Measurements from ENCODE around the gene GLIS1. TPM values are rescaled to one million over a fixed set of nuclear protein-coding genes. Genes with fewer than 3 reads are reported as not detected.

GLIS1 gene
- total RNA-seq, 1 donor from 2014 or later = 1.2 TPM

DNA sequence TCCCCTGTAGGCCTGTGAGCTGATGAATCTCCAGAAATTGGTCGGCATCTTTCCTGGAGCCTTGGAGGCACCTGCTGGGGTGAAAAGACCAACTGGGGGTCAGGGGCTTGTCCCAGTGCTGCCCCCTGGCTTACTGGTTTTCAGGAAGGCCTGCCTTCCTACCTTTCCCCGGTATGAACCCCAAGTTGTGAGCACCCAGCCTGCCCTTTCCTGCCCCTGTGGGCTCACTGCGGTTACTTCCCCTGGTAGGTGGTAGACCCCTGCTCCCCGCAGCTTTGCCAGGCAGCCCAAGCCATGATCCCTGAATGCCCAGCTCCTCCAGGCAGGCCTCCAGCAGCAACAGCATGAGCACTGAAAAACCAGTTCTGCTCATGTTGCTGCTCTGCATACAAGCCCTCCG, 269.6 kb downstream of the GLIS1 start:
- DNase-seq (ENCODE audit: extremely low spot score in 2 of 2) = peak in 1 of 2 donors; percentile 72
- intact Hi-C loops (cut with DNase I) = no loop called here
- no peak for TF ChIP-seq POLR2AphosphoS5 (IDR thresholded peaks at IDR 0.05; ENCODE audit: insufficient read depth in 1 of 2, low read depth in 1 of 2)
- no peak for TF ChIP-seq POLR2A (IDR thresholded peaks at IDR 0.05)
- TF ChIP-seq, protein P1, sequence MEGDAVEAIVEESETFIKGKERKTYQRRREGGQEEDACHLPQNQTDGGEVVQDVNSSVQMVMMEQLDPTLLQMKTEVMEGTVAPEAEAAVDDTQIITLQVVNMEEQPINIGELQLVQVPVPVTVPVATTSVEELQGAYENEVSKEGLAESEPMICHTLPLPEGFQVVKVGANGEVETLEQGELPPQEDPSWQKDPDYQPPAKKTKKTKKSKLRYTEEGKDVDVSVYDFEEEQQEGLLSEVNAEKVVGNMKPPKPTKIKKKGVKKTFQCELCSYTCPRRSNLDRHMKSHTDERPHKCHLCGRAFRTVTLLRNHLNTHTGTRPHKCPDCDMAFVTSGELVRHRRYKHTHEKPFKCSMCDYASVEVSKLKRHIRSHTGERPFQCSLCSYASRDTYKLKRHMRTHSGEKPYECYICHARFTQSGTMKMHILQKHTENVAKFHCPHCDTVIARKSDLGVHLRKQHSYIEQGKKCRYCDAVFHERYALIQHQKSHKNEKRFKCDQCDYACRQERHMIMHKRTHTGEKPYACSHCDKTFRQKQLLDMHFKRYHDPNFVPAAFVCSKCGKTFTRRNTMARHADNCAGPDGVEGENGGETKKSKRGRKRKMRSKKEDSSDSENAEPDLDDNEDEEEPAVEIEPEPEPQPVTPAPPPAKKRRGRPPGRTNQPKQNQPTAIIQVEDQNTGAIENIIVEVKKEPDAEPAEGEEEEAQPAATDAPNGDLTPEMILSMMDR (IDR thresholded peaks at IDR 0.05) = no peak
- Histone ChIP-seq H3K27ac (no peak overlapping the region), H3K36me3 (no peaks in the 10 kb centered on the region), H3K4me1 (peaks cover 7% of the 10 kb centered on the region), H3K27me3 (no peaks in the 10 kb centered on the region), H3K4me3 (no peak overlapping the region), H3K9me3 (no peaks in the 10 kb centered on the region)

- Histone ChIP-seq H3K9me3 (no peaks in the 10 kb centered on the region), H3K27me3 (no peaks in the 10 kb centered on the region), H3K36me3 (no peaks in the 10 kb centered on the region), H3K4me3 (no peak overlapping the region), H3K27ac (no peak overlapping the region), H3K4me1 (peaks cover 7% of the 10 kb centered on the region)
- DNase-seq (ENCODE audit: extremely low spot score in 2 of 2) = peak in 1 of 2 donors; percentile 77
- intact Hi-C loops (cut with DNase I) = no loop called here
- TF ChIP-seq, protein P1 (IDR thresholded peaks at IDR 0.05) = no peak
- no peak for TF ChIP-seq POLR2AphosphoS5 (IDR thresholded peaks at IDR 0.05; ENCODE audit: insufficient read depth in 1 of 2, low read depth in 1 of 2)
Observed at GRCh38 chr1:53468374-53468773, 270.6 kb downstream of the GLIS1 start.

GRCh38 chr1:53467391-53467790, 271.6 kb downstream of the GLIS1 start:
- DNase-seq (ENCODE audit: extremely low spot score in 2 of 2) = peak in 1 of 2 donors; percentile 2
- Histone ChIP-seq H3K9me3 (no peaks in the 10 kb centered on the region), H3K4me3 (no peak overlapping the region), H3K27ac (no peak overlapping the region), H3K4me1 (peaks cover 7% of the 10 kb centered on the region), H3K36me3 (no peaks in the 10 kb centered on the region), H3K27me3 (no peaks in the 10 kb centered on the region)
- no peak for TF ChIP-seq POLR2A (IDR thresholded peaks at IDR 0.05)
- TF ChIP-seq, protein P1 (IDR thresholded peaks at IDR 0.05) = no peak
- TF ChIP-seq POLR2AphosphoS5 (IDR thresholded peaks at IDR 0.05; ENCODE audit: insufficient read depth in 1 of 2, low read depth in 1 of 2) = no peak
- intact Hi-C loops (cut with DNase I) = no loop called here

DNA sequence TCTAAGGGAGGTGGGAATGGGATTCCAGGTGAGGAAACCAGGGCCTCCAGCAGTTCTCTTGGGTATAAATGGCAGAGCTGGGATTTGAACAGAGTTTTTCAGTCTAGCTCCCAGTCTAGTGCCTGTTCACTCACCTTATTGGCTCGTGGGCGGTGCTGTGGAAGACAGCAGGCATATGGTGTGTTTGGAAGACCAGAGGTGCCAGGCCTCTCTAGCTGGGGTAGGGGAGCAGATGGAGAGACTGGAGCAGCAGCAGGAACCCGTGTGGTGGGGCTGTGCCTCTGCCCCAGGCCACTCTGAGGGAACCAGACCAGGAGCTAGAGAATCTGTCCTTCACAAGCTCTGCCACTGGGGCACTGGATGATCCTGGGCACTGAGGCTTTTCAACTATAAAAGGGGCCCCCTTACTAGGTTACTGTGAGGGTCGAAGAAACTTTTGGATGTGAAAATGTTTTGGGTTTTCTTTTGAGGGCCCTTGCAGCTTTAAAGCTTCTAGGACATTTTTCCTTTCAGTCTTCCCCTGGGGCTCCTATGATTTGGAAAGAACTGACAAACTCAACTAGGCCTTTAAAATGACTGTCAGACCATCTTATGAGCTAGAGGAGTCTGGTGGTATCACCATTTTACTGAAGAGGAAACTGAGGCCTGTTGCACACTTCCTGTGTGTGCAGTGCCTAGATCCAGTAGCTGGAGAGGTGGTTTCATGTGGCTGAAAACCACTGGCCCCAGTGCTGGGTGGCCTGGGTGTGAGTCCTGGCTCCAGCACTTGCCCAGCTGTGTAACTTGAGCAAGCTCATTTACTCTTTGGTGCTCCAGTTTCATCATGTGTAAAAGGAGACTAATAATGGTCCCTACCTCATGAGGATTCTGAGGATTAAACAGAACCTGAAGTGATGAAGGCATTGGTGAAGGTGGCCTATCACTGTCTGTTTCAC, 273.7 kb downstream of the GLIS1 start:
- H3K27me3 ChIP-seq = no peaks in the 10 kb centered on the region
- no peak overlapping the region for H3K27ac ChIP-seq
- H3K9me3 ChIP-seq = no peaks in the 10 kb centered on the region
- intact Hi-C loops (cut with DNase I) = no loop called here
- TF ChIP-seq POLR2A (IDR thresholded peaks at IDR 0.05) (no peak), POLR2AphosphoS5 (IDR thresholded peaks at IDR 0.05; ENCODE audit: insufficient read depth in 1 of 2, low read depth in 1 of 2) (no peak)
- TF ChIP-seq, protein P1 (IDR thresholded peaks at IDR 0.05) = no peak
- peak in 1 of 2 donors; percentile 84 for DNase-seq (ENCODE audit: extremely low spot score in 2 of 2)
- no peaks in the 10 kb centered on the region for H3K36me3 ChIP-seq
- no peak overlapping the region for H3K4me3 ChIP-seq
- peaks cover 4% of the 10 kb centered on the region for H3K4me1 ChIP-seq

Measured in vagina (tissue), 2 donors.